CD4-positive, alpha-beta T cell treated with Interleukin-17A for 4 hours (primary cell): ENCODE data around the gene TNFAIP8L2.
"Not testable (repeated sequence)": the region's sequence is repeated elsewhere in the genome, so short reads cannot be mapped to it uniquely, and the experiment has no call there.

ENCODE experiments used
- DNase-seq: peaks from one replicate; pipeline ENCODE4 v3.0.0-alpha.2; 2020; ENCODE audit warnings: mixed read lengths

Gene TNFAIP8L2

DNA sequence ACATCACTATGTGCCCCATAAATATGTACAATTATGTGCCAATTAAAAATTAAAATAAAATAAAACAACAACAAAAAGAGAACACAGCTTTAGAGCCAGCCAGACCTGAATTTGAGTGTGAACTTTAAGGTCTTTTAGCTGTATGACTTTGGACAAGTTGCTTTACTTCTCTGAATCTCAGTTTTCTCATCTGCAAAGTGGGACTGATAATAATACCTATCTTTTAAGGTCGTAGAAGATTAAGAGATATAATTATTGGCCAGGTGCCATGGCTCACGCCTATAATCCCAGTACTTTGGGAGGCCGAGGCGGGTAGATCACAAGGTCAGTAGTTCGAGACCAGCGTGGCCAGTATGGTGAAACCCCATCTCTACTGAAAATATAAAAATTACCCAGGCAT, 36.9 kb downstream of the TNFAIP8L2 start:
- no peak for DNase-seq

DNA sequence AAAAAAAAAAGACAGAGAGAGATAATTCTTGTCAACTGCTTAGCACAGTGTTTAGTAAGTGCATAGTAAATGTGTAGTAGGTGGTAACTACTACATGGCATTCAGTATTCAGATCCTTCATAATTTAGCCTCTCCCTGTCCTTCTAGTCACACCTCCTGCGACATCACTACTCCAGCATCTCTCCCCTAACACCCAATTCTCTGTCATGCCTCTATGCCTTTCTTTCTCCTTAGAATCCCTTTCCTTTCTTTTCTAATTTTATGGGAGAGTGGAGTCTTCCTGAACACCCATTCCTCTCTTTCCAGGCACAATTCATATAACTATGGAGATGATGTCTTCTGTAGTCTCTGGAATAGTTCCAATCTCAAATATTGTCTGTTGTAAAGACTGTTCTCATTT, 37.4 kb downstream of the TNFAIP8L2 start:
- DNase-seq: no peak

DNA sequence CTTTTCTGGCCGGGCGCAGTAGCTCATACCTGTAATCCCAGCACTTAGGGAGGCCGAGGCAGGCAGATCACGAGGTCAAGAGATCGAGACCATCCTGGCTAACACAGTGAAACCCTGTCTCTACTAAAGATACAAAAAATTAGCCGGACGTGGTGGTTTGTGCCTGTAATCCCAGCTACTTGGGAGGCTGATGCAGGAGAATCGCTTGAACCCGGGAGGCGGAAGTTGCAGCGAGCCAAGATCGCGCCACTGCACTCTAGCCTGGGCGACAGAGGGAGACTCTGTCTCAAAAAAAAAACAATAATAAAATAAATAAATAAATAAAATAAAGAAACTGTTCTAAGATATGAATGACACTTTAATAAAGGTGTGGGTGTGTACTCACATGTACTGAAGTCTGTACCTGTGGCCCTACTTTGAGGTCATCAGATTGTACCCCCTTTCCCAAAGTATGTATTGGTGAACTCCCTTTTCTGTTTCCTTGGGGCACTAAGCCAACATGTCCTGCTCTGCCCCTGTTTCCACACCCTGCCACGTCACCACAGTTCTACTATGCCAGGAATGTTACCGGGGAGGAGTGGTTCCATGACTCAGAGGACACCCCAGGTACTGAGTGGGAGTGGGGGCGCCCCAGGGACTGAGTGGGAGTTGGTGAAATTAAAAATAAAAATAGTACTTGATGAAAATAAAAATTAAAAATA, 38.6 kb downstream of the TNFAIP8L2 start:
- DNase-seq: not testable (repeated sequence)

DNA sequence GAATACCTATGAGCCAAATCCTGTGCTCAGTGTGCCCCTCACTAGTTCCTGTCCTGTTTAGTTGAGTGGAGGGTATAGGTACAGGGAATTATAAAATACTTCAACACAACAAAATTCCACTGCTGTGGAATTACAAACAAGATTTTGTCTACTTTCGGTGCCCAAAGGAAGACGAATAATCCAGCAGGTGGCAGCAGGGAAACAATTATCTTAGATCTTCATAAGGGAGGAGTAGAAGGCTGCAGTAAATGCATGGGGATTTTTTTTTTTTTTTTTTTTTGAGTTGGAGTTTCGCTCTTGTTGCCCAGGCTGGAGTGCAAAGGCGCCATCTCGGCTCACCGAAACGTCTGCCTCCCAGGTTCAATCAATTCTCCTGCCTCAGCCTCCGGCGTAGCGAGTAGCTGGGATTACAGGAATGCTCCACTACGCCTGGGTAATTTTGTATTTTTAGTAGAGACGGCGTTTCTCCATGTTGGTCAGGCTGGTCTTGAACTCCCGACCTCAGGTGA, 39.9 kb downstream of the TNFAIP8L2 start:
- DNase-seq: peak; percentile 62

DNA sequence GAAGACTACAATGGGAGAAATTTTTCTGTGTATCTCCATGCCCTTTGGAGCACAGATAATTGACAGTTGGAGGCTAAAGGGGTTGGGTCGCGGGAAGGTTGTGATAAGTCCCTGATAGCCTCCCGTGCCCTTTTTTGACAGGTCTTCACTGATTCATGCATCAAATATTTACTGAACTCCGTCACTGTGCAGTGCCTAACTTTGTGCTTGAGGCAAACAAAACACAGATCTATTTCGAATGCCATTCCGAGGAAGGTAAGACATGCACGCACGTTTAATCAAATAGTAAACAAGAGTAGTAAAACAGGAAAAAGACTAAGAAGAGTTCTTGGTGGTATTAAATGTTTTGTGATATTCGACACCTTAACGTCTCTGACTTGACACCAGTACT, 41.4 kb downstream of the TNFAIP8L2 start:
- DNase-seq: peak; percentile 7

DNA sequence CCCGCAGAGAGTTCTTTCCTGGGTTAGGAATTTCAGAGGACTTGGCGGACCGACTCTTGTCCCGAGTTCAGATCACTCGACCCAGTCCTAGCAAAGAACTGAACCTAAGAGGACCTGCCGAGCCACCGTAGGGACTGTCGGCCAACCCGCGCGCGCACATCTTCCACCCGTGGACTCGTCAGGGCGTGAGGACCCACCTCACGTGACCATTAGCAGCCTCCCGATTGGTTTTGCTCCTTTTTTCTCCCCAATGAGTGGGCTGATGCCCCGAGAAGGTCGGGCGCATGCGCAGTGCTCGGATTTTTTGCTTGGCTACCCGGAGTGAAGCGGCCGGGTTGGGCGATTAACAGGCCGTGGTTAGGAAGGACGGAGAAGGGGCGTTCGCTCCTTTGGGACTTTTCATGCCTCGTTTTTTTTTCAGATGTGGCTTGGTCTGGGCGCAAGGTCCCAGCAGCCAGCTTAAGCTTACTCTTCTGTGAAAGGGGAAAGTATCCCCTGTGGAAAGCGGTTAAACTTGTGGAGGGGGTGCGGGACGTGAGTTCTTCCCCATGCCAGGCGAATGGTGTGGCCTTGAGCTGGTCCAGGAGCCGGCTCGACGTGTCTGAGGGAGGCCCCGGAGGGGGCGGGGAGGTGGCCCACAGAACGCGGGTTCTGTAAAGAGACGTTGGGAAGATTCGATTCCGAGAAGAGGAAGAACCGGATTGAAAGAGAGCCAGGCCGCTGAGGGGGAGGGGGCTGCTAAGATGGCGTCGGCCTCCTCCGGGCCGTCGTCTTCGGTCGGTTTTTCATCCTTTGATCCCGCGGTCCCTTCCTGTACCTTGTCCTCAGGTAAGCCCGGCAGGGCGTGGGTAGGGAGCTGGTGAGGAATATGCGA, 42.0 kb downstream of the TNFAIP8L2 start, which contains the start of gene PIP5K1A:
Gene PIP5K1A (plus strand): TSS at position 299 of the 874 bp plus-strand sequence. CDS start 445 bp downstream, at position 744.
- DNase-seq: peak; percentile 99

DNA sequence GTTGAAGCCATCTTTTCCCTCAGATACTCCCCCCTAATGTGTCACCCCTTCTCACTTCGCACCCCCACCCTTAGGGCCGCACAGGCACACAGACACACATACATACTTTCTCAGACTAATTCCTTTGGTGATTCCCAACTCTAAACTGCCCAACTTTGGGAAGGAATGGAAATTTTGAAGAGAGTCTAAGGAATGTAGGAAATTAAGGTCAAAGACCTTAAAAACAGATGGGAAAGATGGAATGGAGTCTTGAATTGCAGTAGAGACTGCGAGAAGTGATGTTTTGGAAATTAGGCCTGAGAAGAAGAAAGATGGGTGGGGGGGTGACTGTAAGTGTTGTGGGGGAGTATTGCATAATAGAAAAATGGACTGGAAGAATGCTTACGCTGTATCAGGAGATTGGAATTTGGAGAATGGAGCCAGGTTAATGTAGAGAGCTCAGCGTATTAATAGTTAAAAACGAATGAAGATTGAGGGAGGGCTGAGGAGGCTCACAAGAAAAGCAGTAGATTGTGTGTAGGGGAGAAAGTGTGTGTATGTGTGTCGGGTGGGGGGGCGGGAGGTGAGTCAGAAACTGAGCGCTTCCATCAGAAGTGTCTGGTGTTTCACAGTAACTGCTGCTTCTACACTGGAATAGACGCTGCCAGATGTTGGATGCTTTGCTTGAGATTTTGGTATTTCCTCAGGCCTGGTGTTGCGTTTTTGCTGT, 43.6 kb downstream of the TNFAIP8L2 start:
- peak; percentile 52 for DNase-seq

DNA sequence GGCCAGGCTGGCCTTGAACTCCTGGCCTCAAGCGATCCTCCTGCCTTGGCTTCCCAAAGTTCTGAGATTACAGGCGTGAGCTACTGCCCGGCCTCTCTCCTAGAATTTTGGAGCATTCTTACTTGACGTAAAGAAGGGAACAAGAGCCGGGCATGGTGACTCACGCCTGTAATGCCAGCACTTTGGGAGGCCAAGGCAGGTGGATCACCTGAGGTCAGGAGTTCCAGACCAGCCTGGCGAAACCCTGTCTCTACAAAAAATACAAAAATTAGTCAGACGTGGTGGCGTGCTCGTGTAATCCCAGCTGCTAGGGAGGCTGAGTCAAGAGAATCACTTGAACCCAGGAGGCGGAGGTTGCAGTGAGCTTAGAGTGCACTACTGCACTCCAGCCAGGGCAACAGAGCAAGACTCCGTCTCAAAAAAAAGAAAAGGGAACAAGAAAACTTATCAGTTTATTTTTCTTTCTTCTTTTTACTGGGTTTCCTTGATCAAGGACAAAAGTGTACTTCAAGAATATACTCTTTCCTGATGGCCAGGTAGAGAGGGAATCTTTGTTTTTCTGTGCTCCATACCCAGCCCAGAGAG, 49.0 kb downstream of the TNFAIP8L2 start:
- not testable (repeated sequence) for DNase-seq
